CD4-positive, alpha-beta T cell (primary cell): Measurements from ENCODE around the gene SIAH1. TPM values are rescaled to one million over a fixed set of nuclear protein-coding genes. Genes with fewer than 3 reads are reported as not detected.
A peak's percentile ranks its signal among the peaks of the same experiment; 100 is the strongest.

ENCODE experiments used
- ATAC-seq: fragments of 200-7000 bp; cut with Tn5 transposase; one replicate; pipeline ENCODE4 v1.10.0; 2022; ENCODE audit warnings: mild to moderate bottlenecking; ENCODE audit not compliant: poor library complexity
- CTCF ChIA-PET: fragments of 350-600 bp; sonication (Branson Sonifier 250); formaldehyde crosslinking; loops from one replicate; lab custom pipeline; 2021; ENCODE audit warnings: antibody characterized with exemption, inconsistent platforms; lab: Charles Lee
- POLR2A ChIA-PET: fragments of 350-600 bp; sonication (Branson Sonifier 250); formaldehyde crosslinking; loops from one replicate; lab custom pipeline; 2021; ENCODE audit warnings: antibody characterized with exemption, inconsistent platforms; lab: Charles Lee
- DNase-seq, 14 experiments: peaks; one replicate each; pipeline ENCODE4 v3.0.0-alpha.2; 2013 to 2020; ENCODE audit warnings: mixed read lengths in 2 of 14
- H3K27ac ChIP-seq, 2 donors: one replicate each; pipeline versions ENCODE4 v1.5.1 to v1.7.0; 2013; ENCODE audit warnings: low read length in 2 of 2, low read depth in 1 of 2, mild to moderate bottlenecking in 1 of 2
- H3K27me3 ChIP-seq, 2 experiments: 1 replicate in 1 of 2; 2 replicates in 1 of 2; pipeline versions ENCODE4 v1.6.1 to v1.7.0; 2013; ENCODE audit warnings: low read length in 2 of 2, control low read depth in 1 of 2, mild to moderate bottlenecking in 1 of 2, moderate library complexity in 1 of 2; ENCODE audit not compliant: insufficient read depth in 2 of 2, control insufficient read depth in 1 of 2
- H3K36me3 ChIP-seq: one replicate; pipeline ENCODE4 v1.6.1; 2013; ENCODE audit warnings: low read length, control low read depth; ENCODE audit not compliant: insufficient read depth
- H3K4me1 ChIP-seq: one replicate; pipeline ENCODE4 v1.6.1; 2013; ENCODE audit warnings: low read length, control low read depth; ENCODE audit not compliant: insufficient read depth
- H3K4me3 ChIP-seq: one replicate; pipeline ENCODE4 v1.5.1; 2013; ENCODE audit warnings: mild to moderate bottlenecking, low read length, moderate library complexity
- H3K9me3 ChIP-seq, 2 experiments: 1 replicate in 1 of 2; 2 replicates in 1 of 2; pipeline versions ENCODE4 v1.6.1 to v1.7.0; 2013; ENCODE audit warnings: low read length in 2 of 2, mild to moderate bottlenecking in 2 of 2, control low read depth in 1 of 2, moderate library complexity in 1 of 2; ENCODE audit not compliant: control insufficient read depth in 1 of 2, insufficient read depth in 1 of 2
- H3K27ac Mint-ChIP-seq: one replicate; pipeline ENCODE4 v1.8.0; 2020; ENCODE audit warnings: mixed read lengths
- H3K27me3 Mint-ChIP-seq: one replicate; pipeline ENCODE4 v1.8.0; 2021; ENCODE audit warnings: mixed read lengths
- H3K36me3 Mint-ChIP-seq: one replicate; pipeline ENCODE4 v1.8.0; 2021; ENCODE audit warnings: low read depth, mixed read lengths
- H3K4me1 Mint-ChIP-seq: one replicate; pipeline ENCODE4 v1.8.0; 2021; ENCODE audit warnings: low read depth, mixed read lengths
- H3K4me3 Mint-ChIP-seq: one replicate; pipeline ENCODE4 v1.8.0; 2020; ENCODE audit warnings: mild to moderate bottlenecking, mixed read lengths
- H3K9me3 Mint-ChIP-seq: one replicate; pipeline ENCODE4 v1.8.0; 2020; ENCODE audit warnings: mixed read lengths
- intact Hi-C, 2 experiments: fragments of 100-400 bp; cut with DNase I in 1 of 2; cut with micrococcal nuclease in 1 of 2; formaldehyde crosslinking; loops; one replicate each; pipeline versions ENCODE4 v1.15.1 to v1.9.0; 2023 to 2025; cut with DNase I, micrococcal nuclease
- total RNA-seq, 174 experiments: library from RNA in 2 of 174; stranded (reverse) in 2 of 174; gene quantifications; one replicate each; pipeline ENCODE4 v1.2.3 and lab custom pipeline; 2021 to 2026
- TF ChIP-seq, protein P1 (sequence below): fragments of 200-600 bp; IDR thresholded peaks from one replicate; pipeline ENCODE4 v1.8.0; 2022; ENCODE audit warnings: antibody characterized with exemption, mild to moderate bottlenecking

The SIAH1 gene
- total RNA-seq, 2 experiments from 2014 or later = 40.9 to 43.0 TPM

DNA sequence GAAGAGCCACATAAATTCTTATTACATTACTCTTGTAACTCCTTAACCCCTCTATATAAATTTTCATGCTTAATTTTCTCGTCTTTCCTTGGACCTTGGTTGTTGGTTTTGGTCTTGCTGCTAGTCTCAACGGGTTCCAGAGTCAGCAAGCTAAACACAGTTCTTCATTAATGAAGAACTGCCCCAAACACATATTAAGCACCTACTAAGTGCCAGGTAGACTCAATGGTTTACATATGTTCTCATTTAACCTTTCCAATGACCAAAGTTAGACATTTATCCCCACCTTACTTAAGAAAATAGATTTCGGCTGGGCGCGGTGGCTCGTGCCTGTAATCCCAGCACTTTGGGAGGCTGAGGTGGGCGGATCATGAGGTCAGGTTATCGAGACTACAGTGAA lies 15.0 kb downstream of the SIAH1 start:
- no peak overlapping the region for H3K4me3 ChIP-seq
- ATAC-seq (no peak), DNase-seq (no peak)
- intact Hi-C loops = no loop called here
- H3K4me1 ChIP-seq = peaks cover 14% of the 10 kb centered on the region
- no peak overlapping the region for H3K27ac ChIP-seq
- POLR2A ChIA-PET = interaction anchor here (0.9 to 6.4 kb wide), 2 partner anchors 15 to 242 kb away, joined by 4 to 118 read pairs; partner anchors contain the start of gene SIAH1
- CTCF ChIA-PET = interaction anchor here (1.3 to 1.5 kb wide), 3 partner anchors 16 to 260 kb away, joined by 4 to 5 read pairs (median 4); no protein-coding TSS in a partner anchor
- H3K27me3 ChIP-seq = no peaks in the 10 kb centered on the region
- no peaks in the 10 kb centered on the region for H3K36me3 ChIP-seq
- peaks cover 46% of the 10 kb centered on the region for H3K4me1 Mint-ChIP-seq
- no peaks in the 10 kb centered on the region for H3K9me3 Mint-ChIP-seq
- H3K36me3 Mint-ChIP-seq = peaks cover 6% of the 10 kb centered on the region
- H3K9me3 ChIP-seq = no peaks in the 10 kb centered on the region
- H3K27ac Mint-ChIP-seq = peak overlapping the region; percentile 21
- TF ChIP-seq, protein P1, sequence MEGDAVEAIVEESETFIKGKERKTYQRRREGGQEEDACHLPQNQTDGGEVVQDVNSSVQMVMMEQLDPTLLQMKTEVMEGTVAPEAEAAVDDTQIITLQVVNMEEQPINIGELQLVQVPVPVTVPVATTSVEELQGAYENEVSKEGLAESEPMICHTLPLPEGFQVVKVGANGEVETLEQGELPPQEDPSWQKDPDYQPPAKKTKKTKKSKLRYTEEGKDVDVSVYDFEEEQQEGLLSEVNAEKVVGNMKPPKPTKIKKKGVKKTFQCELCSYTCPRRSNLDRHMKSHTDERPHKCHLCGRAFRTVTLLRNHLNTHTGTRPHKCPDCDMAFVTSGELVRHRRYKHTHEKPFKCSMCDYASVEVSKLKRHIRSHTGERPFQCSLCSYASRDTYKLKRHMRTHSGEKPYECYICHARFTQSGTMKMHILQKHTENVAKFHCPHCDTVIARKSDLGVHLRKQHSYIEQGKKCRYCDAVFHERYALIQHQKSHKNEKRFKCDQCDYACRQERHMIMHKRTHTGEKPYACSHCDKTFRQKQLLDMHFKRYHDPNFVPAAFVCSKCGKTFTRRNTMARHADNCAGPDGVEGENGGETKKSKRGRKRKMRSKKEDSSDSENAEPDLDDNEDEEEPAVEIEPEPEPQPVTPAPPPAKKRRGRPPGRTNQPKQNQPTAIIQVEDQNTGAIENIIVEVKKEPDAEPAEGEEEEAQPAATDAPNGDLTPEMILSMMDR = no peak
- no peak overlapping the region for H3K4me3 Mint-ChIP-seq
- no peaks in the 10 kb centered on the region for H3K27me3 Mint-ChIP-seq

DNA sequence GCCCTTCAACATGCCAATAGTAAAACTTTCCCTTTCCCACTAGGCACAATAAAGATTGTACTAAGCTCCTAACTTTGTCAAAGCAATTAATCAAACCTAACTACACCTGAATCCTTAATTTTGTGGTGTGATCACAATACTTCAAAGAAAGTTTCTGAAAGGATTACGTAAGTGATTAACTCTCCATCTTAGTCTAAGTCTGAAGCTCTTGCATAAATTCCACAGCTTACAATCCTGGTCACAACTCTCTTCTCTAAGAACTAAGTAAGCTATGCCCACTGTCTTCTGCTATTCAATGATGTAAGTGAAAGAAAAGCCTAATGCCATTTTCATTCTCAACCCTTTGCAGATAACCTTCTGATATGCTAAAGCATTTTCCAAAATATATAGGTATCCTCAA lies 15.4 kb downstream of the SIAH1 start:
- TF ChIP-seq, protein P1 = no peak
- Mint-ChIP-seq H3K4me1 (peaks cover 51% of the 10 kb centered on the region), H3K4me3 (no peak overlapping the region), H3K27me3 (no peaks in the 10 kb centered on the region), H3K27ac (peak overlapping the region; percentile 21), H3K36me3 (peaks cover 6% of the 10 kb centered on the region), H3K9me3 (no peaks in the 10 kb centered on the region)
- no peaks in the 10 kb centered on the region for H3K36me3 ChIP-seq
- DNase-seq (no peak), ATAC-seq (no peak)
- POLR2A ChIA-PET = interaction anchor here (0.7 to 6.4 kb wide), 4 partner anchors 9 to 243 kb away, joined by 3 to 118 read pairs (median 4); partner anchors contain the start of gene SIAH1
- intact Hi-C loops = no loop called here
- no peak overlapping the region for H3K27ac ChIP-seq
- H3K4me3 ChIP-seq = no peak overlapping the region
- H3K4me1 ChIP-seq = peaks cover 17% of the 10 kb centered on the region
- H3K9me3 ChIP-seq = no peaks in the 10 kb centered on the region
- CTCF ChIA-PET = interaction anchor here (1.3 to 1.5 kb wide), 3 partner anchors 16 to 261 kb away, joined by 4 to 5 read pairs (median 4); no protein-coding TSS in a partner anchor
- H3K27me3 ChIP-seq = no peaks in the 10 kb centered on the region

DNA sequence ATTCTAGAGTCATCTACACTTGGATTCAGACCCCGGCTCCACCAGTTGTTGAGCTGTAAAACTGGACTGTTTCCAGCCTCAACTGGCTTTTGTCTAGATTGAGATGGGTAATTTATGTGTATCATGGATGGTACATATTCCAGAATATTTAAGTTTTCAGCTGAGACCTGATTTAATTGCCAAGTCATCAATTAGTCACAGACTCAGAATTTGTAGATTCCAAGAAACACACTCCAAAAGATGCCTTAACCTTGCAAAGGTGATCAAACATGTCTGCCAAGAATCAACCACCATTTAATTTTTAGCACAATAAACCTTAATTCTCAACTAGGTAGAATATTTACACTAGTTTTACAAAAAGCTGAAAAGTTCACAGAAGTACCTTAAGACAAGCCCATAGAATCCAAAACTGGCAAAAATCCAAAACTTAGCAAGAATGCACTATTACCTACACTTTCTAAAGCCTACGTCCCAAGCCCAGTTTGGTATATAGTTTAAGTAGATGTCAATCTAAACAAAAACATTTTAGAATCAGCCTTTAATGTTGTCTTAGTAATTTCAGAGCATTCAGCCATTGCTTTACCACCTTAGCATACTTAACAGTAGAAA lies 17.7 kb downstream of the SIAH1 start:
- no peak for ATAC-seq
- H3K4me1 Mint-ChIP-seq = peaks cover 65% of the 10 kb centered on the region

More for the DNA sequence above, 17.7 kb downstream of the SIAH1 start:
- no peak overlapping the region for H3K27ac ChIP-seq
- Mint-ChIP-seq H3K27ac (peak overlapping the region; percentile 98), H3K4me3 (no peak overlapping the region), H3K27me3 (no peaks in the 10 kb centered on the region), H3K9me3 (no peaks in the 10 kb centered on the region), H3K36me3 (peaks cover 6% of the 10 kb centered on the region)
- H3K36me3 ChIP-seq = no peaks in the 10 kb centered on the region
- POLR2A ChIA-PET = interaction anchor here (1.0 to 6.4 kb wide), 5 partner anchors 12 to 256 kb away, joined by 3 to 118 read pairs (median 28); partner anchors contain the start of genes N4BP1 and SIAH1
- DNase-seq = no peak
- TF ChIP-seq, protein P1 = no peak
- no peaks in the 10 kb centered on the region for H3K27me3 ChIP-seq
- H3K4me1 ChIP-seq = peaks cover 17% of the 10 kb centered on the region
- no peak overlapping the region for H3K4me3 ChIP-seq
- H3K9me3 ChIP-seq = no peaks in the 10 kb centered on the region
- intact Hi-C loops = loop anchor here (2.0 kb wide), 1 partner anchor 17 kb away; the partner anchor contains the start of gene SIAH1 (in 2 of the 2)
- CTCF ChIA-PET = interaction anchor here (0.9 to 4.8 kb wide), 5 partner anchors 8 to 256 kb away, joined by 3 to 28 read pairs (median 6); no protein-coding TSS in a partner anchor
